GM12878 (cell line): ENCODE data around the gene LHX6. TPM values are rescaled to one million over a fixed set of nuclear protein-coding genes. Genes with fewer than 3 reads are reported as not detected.

Experiments
- ATAC-seq: fragments of 200-7000 bp; cut with Tn5 transposase; 3 replicates; pipeline ENCODE4 v1.9.1; 2020; ENCODE audit warnings: mild to moderate bottlenecking, moderate library complexity
- BruUV-seq: library from RNA; stranded (reverse); fragments of 400-500 nt; replicated peaks from 2 replicates; lab custom pipeline; 2021; lab: Mats Ljungman, UMichigan
- CTCF ChIA-PET: fragments of 300-600 bp; sonication (Branson Sonifier 250); formaldehyde crosslinking; extraction: SDS; loops from one replicate; lab custom pipeline; 2021; ENCODE audit warnings: inconsistent platforms; lab: Yijun Ruan, JAX
- POLR2A ChIA-PET: fragments of 350-600 bp; formaldehyde crosslinking; extraction: SDS; loops from one replicate; lab custom pipeline; 2021; ENCODE audit warnings: inconsistent platforms; lab: Charles Lee
- RAD21 ChIA-PET: fragments of 300-600 bp; sonication (Branson Sonifier 250); formaldehyde crosslinking; loops from one replicate; lab custom pipeline; 2023; ENCODE audit warnings: antibody characterized with exemption; ENCODE audit not compliant: unreplicated experiment; lab: Charles Lee
- SMC1A ChIA-PET: fragments of 300-600 bp; sonication (Branson Sonifier 250); formaldehyde crosslinking; loops from one replicate; lab custom pipeline; 2023; ENCODE audit not compliant: unreplicated experiment, uncharacterized antibody; lab: Charles Lee
- DNase-seq: peaks from one replicate; pipeline ENCODE4 v3.0.0-alpha.2; 2011; ENCODE audit warnings: low read depth, low spot score
- FAIRE-seq: peaks from 3 replicates; lab custom pipeline; 2011; peaks lifted over from hg19 to GRCh38; lab: Jason Lieb, UNC
- H2AFZ ChIP-seq: 2 replicates; pipeline ENCODE4 v1.6.0; 2011; ENCODE audit warnings: low read depth, low read length, control low read depth; ENCODE audit not compliant: control insufficient read depth
- H3K27ac ChIP-seq: 2 replicates; pipeline ENCODE4 v1.5.1; 2011; ENCODE audit warnings: control low read depth; ENCODE audit not compliant: control insufficient read depth, insufficient read depth
- H3K27me3 ChIP-seq, 2 experiments: replicated peaks in 1 of 2; 2 replicates each; pipeline versions ENCODE4 v1.6.0 to v1.6.1; 2011; ENCODE audit warnings: low read length in 1 of 2; ENCODE audit not compliant: control insufficient read depth in 2 of 2, insufficient read depth in 2 of 2
- H3K36me3 ChIP-seq, 2 experiments: 2 replicates each; pipeline ENCODE4 v1.5.1; 2011; ENCODE audit warnings: low read length in 1 of 2; ENCODE audit not compliant: control insufficient read depth in 2 of 2, insufficient read depth in 2 of 2
- H3K4me1 ChIP-seq: 2 replicates; pipeline ENCODE4 v1.6.1; 2011; ENCODE audit warnings: mild to moderate bottlenecking, low read length, moderate library complexity, mixed read lengths; ENCODE audit not compliant: control insufficient read depth, insufficient read depth
- H3K4me2 ChIP-seq: 2 replicates; pipeline ENCODE4 v1.6.0; 2011; ENCODE audit warnings: control low read depth; ENCODE audit not compliant: control insufficient read depth, insufficient read depth
- H3K4me3 ChIP-seq: fragments of 200-600 bp; sonication (generic); 2 replicates; pipeline ENCODE4 v1.5.1; 2016
- H3K79me2 ChIP-seq: 2 replicates; pipeline ENCODE4 v1.6.0; 2011; ENCODE audit warnings: low read length; ENCODE audit not compliant: control insufficient read depth, insufficient read depth
- H3K9ac ChIP-seq: 2 replicates; pipeline ENCODE4 v1.8.0; 2011; ENCODE audit warnings: low read length, control low read depth, mixed read lengths; ENCODE audit not compliant: control insufficient read depth, insufficient read depth
- H3K9me3 ChIP-seq: replicated peaks from 3 replicates; pipeline ENCODE4 v1.5.1; 2011; ENCODE audit warnings: mild to moderate bottlenecking, low read length; ENCODE audit not compliant: control insufficient read depth, insufficient read depth
- H4K20me1 ChIP-seq: 2 replicates; pipeline ENCODE4 v1.6.0; 2011; ENCODE audit not compliant: control insufficient read depth, insufficient read depth
- BMI1 ChIP-seq: fragments of 450-650 bp; IDR thresholded peaks from 2 replicates; pipeline ENCODE4 v1.6.1; 2016; ENCODE audit warnings: mild to moderate bottlenecking, moderate library complexity, borderline replicate concordance
- RELA ChIP-seq: fragments of 450-650 bp; IDR thresholded peaks from 2 replicates; pipeline ENCODE4 v1.8.0; 2014; ENCODE audit warnings: borderline replicate concordance; ENCODE audit not compliant: partially characterized antibody
- SKIL ChIP-seq: fragments of 450-650 bp; IDR thresholded peaks from 2 replicates; pipeline ENCODE4 v1.6.1; 2017; ENCODE audit warnings: mild to moderate bottlenecking, low read depth, inconsistent platforms; ENCODE audit not compliant: poor library complexity, severe bottlenecking
- WGBS: methylation state at CpG from one replicate; pipeline ENCODE4 v1.1.6; 2016; ENCODE audit warnings: low lambda C conversion rate; ENCODE audit not compliant: insufficient replicate concordance, insufficient coverage; ENCODE audit errors: missing lambda C conversion rate; 5-methylcytosine and 5-hydroxymethylcytosine counted together
- in situ Hi-C: fragments of 300-500 bp; cut with MboI; formaldehyde crosslinking; loops from 9 replicates; pipeline ENCODE4 v1.14.3; 2018; ENCODE audit warnings: mixed read lengths
- intact Hi-C: fragments of 100-400 bp; cut with micrococcal nuclease; formaldehyde crosslinking; loops from one replicate; pipeline ENCODE4 v1.14.2; 2022; ENCODE audit not compliant: unreplicated experiment
- polyA plus RNA-seq, 11 experiments: library from polyadenylated mRNA; depleted of rRNA in 4 of 11; unstranded in 6 of 11; stranded (reverse) in 5 of 11; fragments of >200 nt; fragmentation: Nextera tagmentation in 4 of 11; fragmentation: Illumina TruSeq in 1 of 11; extraction: Ambion mirVana in 4 of 11; extraction: Trizol in 1 of 11; gene quantifications; 1 replicate in 1 of 11; 2 replicates in 10 of 11; pipeline versions ENCODE4 v1.2.1 to v1.2.3, GENCODE V29; 2011 to 2016; ENCODE audit warnings: inconsistent platforms in 2 of 11, missing spikeins in 2 of 11, low read depth in 1 of 11
- total RNA-seq, 4 experiments: library from RNA; depleted of rRNA in 3 of 4; stranded (reverse); fragments of >200 nt in 3 of 4; fragmentation: Illumina TruSeq in 1 of 4; extraction: Trizol in 1 of 4; gene quantifications; 2 replicates each; pipeline versions ENCODE4 v1.2.1 to v1.2.3, GENCODE V29; 2013 to 2021
- TF ChIP-seq, protein P1 (sequence below): IDR thresholded peaks from 2 replicates; pipeline ENCODE4 v1.6.1; 2011; ENCODE audit warnings: borderline replicate concordance, low read depth, mild to moderate bottlenecking, moderate library complexity, low read length; ENCODE audit not compliant: insufficient read depth, poor library complexity, severe bottlenecking

The LHX6 gene
- total and polyA plus RNA-seq, 10 of the 15 experiments (the other 5 are each of a cell fraction or from before 2014, with no cell fraction given): not detected

GRCh38 chr9:122226758-122227574 lies 1.8 kb downstream of the LHX6 start:
- POLR2A ChIA-PET: no interaction called here
- no peaks in the 10 kb centered on the region; the same call in 1 of the 2 replicates for H4K20me1 ChIP-seq
- WGBS: 61% methylated on average over 47 of the region's 59 CpGs
- H3K79me2 ChIP-seq: no peaks in the 10 kb centered on the region
- FAIRE-seq: no peak
- H2AFZ ChIP-seq: no peak overlapping the region
- peaks cover 11 to 27% of the 10 kb centered on the region in 2 experiments for H3K27me3 ChIP-seq
- SMC1A ChIA-PET: no interaction called here
- H3K4me2 ChIP-seq: no peak overlapping the region
- intact Hi-C loops (no loop called here), in situ Hi-C loops (no loop called here)
- no peak for ATAC-seq
- no peak overlapping the region for H3K9ac ChIP-seq
- no peaks in the 10 kb centered on the region for H3K4me1 ChIP-seq
- H3K4me3 ChIP-seq: no peak overlapping the region
- CTCF ChIA-PET: no interaction called here
- H3K9me3 ChIP-seq: no peaks in the 10 kb centered on the region
- RAD21 ChIA-PET: no interaction called here
- no TSS peak for BruUV-seq
- no peak for DNase-seq
- no peaks in the 10 kb centered on the region for H3K36me3 ChIP-seq
- no peak overlapping the region for H3K27ac ChIP-seq
- TF ChIP-seq BMI1 (no peak), SKIL (no peak), RELA (no peak)
- TF ChIP-seq, protein P1, sequence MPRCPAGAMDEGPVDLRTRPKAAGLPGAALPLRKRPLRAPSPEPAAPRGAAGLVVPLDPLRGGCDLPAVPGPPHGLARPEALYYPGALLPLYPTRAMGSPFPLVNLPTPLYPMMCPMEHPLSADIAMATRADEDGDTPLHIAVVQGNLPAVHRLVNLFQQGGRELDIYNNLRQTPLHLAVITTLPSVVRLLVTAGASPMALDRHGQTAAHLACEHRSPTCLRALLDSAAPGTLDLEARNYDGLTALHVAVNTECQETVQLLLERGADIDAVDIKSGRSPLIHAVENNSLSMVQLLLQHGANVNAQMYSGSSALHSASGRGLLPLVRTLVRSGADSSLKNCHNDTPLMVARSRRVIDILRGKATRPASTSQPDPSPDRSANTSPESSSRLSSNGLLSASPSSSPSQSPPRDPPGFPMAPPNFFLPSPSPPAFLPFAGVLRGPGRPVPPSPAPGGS: no peak
